Mesenchymal stem cell (in vitro differentiated cells and primary cell): ENCODE data around the gene MRPL24.

Experiments
- DNase-seq: peaks from one replicate; pipeline ENCODE4 v3.0.0-alpha.2; 2013
- H2AFZ ChIP-seq: one replicate; pipeline ENCODE4 v1.6.1; 2013; ENCODE audit warnings: low read depth, mild to moderate bottlenecking, control low read depth, inconsistent platforms, low read length, moderate library complexity
- H2AK5ac ChIP-seq: 2 replicates; pipeline ENCODE4 v1.6.1; 2013; ENCODE audit warnings: low read length, moderate library complexity, mild to moderate bottlenecking, inconsistent platforms; ENCODE audit not compliant: severe bottlenecking
- H2BK120ac ChIP-seq: one replicate; pipeline ENCODE4 v1.6.1; 2013; ENCODE audit warnings: low read depth, mild to moderate bottlenecking, inconsistent platforms, low read length, moderate library complexity
- H2BK12ac ChIP-seq, 2 experiments: one replicate each; pipeline ENCODE4 v1.6.1; 2013; ENCODE audit warnings: inconsistent platforms in 2 of 2, low read length in 2 of 2, mild to moderate bottlenecking in 2 of 2, moderate library complexity in 2 of 2, control low read depth in 1 of 2
- H2BK15ac ChIP-seq: one replicate; pipeline ENCODE4 v1.6.1; 2013; ENCODE audit warnings: mild to moderate bottlenecking, low read depth, inconsistent platforms; ENCODE audit not compliant: poor library complexity, severe bottlenecking
- H2BK5ac ChIP-seq: 2 replicates; pipeline ENCODE4 v1.6.1; 2013; ENCODE audit warnings: low read depth, mild to moderate bottlenecking, low read length, control low read depth, inconsistent platforms; ENCODE audit not compliant: poor library complexity, severe bottlenecking
- H3K14ac ChIP-seq, 2 experiments: one replicate each; pipeline ENCODE4 v1.6.1; 2013; ENCODE audit warnings: inconsistent platforms in 2 of 2, low read length in 2 of 2, control low read depth in 1 of 2, mild to moderate bottlenecking in 1 of 2, moderate library complexity in 1 of 2
- H3K18ac ChIP-seq, 2 experiments: one replicate each; pipeline ENCODE4 v1.6.1; 2013; ENCODE audit warnings: inconsistent platforms in 2 of 2, low read length in 2 of 2, control low read depth in 1 of 2, low read depth in 1 of 2, mild to moderate bottlenecking in 1 of 2
- H3K23ac ChIP-seq, 2 experiments: one replicate each; pipeline ENCODE4 v1.6.1; 2013; ENCODE audit warnings: inconsistent platforms in 2 of 2, low read length in 2 of 2, mild to moderate bottlenecking in 2 of 2, moderate library complexity in 2 of 2, control low read depth in 1 of 2
- H3K27ac ChIP-seq: 2 replicates; pipeline ENCODE4 v1.5.1; 2013; ENCODE audit warnings: mild to moderate bottlenecking, moderate library complexity, low read length, control low read depth, inconsistent platforms; ENCODE audit not compliant: poor library complexity, severe bottlenecking
- H3K27me3 ChIP-seq, 2 experiments: 2 replicates each; pipeline versions ENCODE4 v1.6.1 to v1.7.0; 2013; ENCODE audit warnings: low read length in 2 of 2, mild to moderate bottlenecking in 2 of 2, moderate library complexity in 2 of 2, control low read depth in 1 of 2, inconsistent platforms in 1 of 2; ENCODE audit not compliant: control insufficient read depth in 1 of 2, insufficient read depth in 1 of 2
- H3K36me3 ChIP-seq, 2 experiments: 2 replicates each; pipeline versions ENCODE4 v1.6.1 to v1.7.0; 2013; ENCODE audit warnings: low read length in 2 of 2, control low read depth in 1 of 2, inconsistent platforms in 1 of 2, low read depth in 1 of 2, mild to moderate bottlenecking in 1 of 2; ENCODE audit not compliant: insufficient read depth in 2 of 2, control insufficient read depth in 1 of 2
- H3K4ac ChIP-seq, 2 experiments: one replicate each; pipeline ENCODE4 v1.6.1; 2013; ENCODE audit warnings: inconsistent platforms in 2 of 2, low read length in 2 of 2, mild to moderate bottlenecking in 2 of 2, moderate library complexity in 2 of 2, control low read depth in 1 of 2, low read depth in 1 of 2
- H3K4me1 ChIP-seq: 2 replicates; pipeline ENCODE4 v1.6.1; 2013; ENCODE audit warnings: low read depth, low read length, control low read depth; ENCODE audit not compliant: control insufficient read depth, insufficient read depth
- H3K4me2 ChIP-seq: 2 replicates; pipeline ENCODE4 v1.6.1; 2013; ENCODE audit warnings: low read length, mild to moderate bottlenecking, inconsistent platforms; ENCODE audit not compliant: poor library complexity, severe bottlenecking
- H3K4me3 ChIP-seq, 2 experiments: 2 replicates each; pipeline versions ENCODE4 v1.5.1 to v1.7.0; 2013; ENCODE audit warnings: low read length in 2 of 2, mild to moderate bottlenecking in 2 of 2, control low read depth in 1 of 2, low read depth in 1 of 2; ENCODE audit not compliant: insufficient read depth in 1 of 2
- H3K79me1 ChIP-seq: replicated peaks from 2 replicates; pipeline ENCODE4 v1.6.1; 2013; ENCODE audit warnings: mild to moderate bottlenecking, control low read depth, low read length, inconsistent platforms; ENCODE audit not compliant: poor library complexity, severe bottlenecking
- H3K9ac ChIP-seq: 2 replicates; pipeline ENCODE4 v1.7.0; 2013; ENCODE audit warnings: mild to moderate bottlenecking, low read length, moderate library complexity
- H3K9me3 ChIP-seq: 2 replicates; pipeline ENCODE4 v1.7.0; 2013; ENCODE audit warnings: mild to moderate bottlenecking, low read length; ENCODE audit not compliant: control insufficient read depth
- H4K8ac ChIP-seq: one replicate; pipeline ENCODE4 v1.6.1; 2013; ENCODE audit warnings: inconsistent platforms, mild to moderate bottlenecking, low read length, moderate library complexity
- H4K91ac ChIP-seq: one replicate; pipeline ENCODE4 v1.6.1; 2013; ENCODE audit warnings: mild to moderate bottlenecking, low read length, inconsistent platforms
- WGBS: methylation state at CpG from one replicate; pipeline ENCODE4 v1.1.7; 2013; ENCODE audit warnings: mixed read lengths; 5-methylcytosine and 5-hydroxymethylcytosine counted together

Gene MRPL24

GRCh38 chr1:156694690-156694962 lies 46.3 kb downstream of the MRPL24 start:
- Histone ChIP-seq H3K4me3 (no peak overlapping the region), H3K4ac (no peak overlapping the region), H3K14ac (no peak overlapping the region), H3K23ac (no peak overlapping the region), H4K8ac (peak overlapping the region; percentile 12), H4K91ac (peak overlapping the region; percentile 55), H3K36me3 (peaks cover 6 to 19% of the 10 kb centered on the region in 2 experiments), H3K27me3 (peaks cover 0 to 45% of the 10 kb centered on the region in 2 experiments), H2BK15ac (no peak overlapping the region), H3K79me1 (no peaks in the 10 kb centered on the region), H3K9ac (peak overlapping the region; percentile 18), H2AFZ (no peak overlapping the region), H3K4me2 (no peak overlapping the region), H3K27ac (no peak overlapping the region), H3K9me3 (no peaks in the 10 kb centered on the region), H2BK120ac (no peak overlapping the region), H2BK5ac (no peak overlapping the region), H2AK5ac (no peak overlapping the region), H2BK12ac (no peak overlapping the region), H3K18ac (peak overlapping the region in 1 of 2 experiments; percentile 52), H3K4me1 (peaks cover 45% of the 10 kb centered on the region)
- no peak for DNase-seq
- WGBS: 88% methylated on average over 5 of the region's 5 CpGs

DNA sequence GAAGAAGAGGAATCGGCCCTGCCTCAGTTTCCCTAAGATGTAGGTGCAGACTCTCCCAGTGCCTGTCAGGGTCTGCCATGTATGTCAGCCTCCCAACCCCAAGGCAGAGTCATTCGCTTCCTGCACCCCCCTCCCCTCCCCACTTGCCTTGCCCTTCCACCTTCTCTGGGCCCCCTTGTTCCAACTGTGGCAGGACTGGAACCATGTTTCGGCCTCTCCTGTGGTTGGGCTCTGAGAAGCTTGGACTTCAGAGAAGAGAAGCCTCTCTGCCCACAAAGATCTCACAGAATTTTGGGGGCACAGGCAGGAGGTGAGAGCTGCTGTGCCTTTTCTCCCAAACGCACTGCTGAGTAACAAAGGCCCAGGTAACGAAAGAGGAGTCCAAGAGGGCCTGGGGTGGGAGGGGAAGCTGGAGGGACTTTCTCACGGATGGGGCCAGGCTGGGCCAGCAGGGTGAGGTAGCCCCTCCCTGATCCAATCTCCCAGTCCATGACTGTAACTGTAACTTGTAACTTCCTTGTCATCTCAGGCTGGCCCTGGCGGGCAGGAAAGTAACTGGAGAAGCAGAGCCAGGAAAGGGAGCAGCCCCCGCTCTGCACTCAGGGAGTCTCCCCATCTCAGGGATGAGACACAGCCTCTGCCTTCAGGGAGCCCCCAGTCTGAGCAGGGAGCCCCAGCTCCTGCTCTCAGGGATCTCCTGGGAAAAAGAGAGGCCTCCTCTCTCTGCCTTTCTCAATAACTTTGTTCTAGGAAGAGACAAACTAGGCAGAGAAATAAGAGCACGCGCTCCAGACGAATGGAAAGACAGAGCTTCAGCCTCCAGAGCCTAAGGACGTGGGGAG lies 46.8 kb downstream of the MRPL24 start:
- Histone ChIP-seq H2AK5ac (no peak overlapping the region), H3K27me3 (peaks cover 0 to 43% of the 10 kb centered on the region in 2 experiments), H3K4me3 (no peak overlapping the region), H4K91ac (peak overlapping the region; percentile 69), H3K4me2 (no peak overlapping the region), H2BK120ac (peak overlapping the region; percentile 11), H3K18ac (peak overlapping the region; percentile 18 to 52), H3K36me3 (peaks cover 2 to 13% of the 10 kb centered on the region in 2 experiments), H3K14ac (no peak overlapping the region), H2BK5ac (no peak overlapping the region), H3K4ac (peak overlapping the region in 1 of 2 experiments; percentile 30), H4K8ac (peak overlapping the region; percentile 94), H3K23ac (no peak overlapping the region), H3K4me1 (peaks cover 48% of the 10 kb centered on the region), H2AFZ (no peak overlapping the region), H2BK12ac (peak overlapping the region; percentile 46 to 49), H3K9me3 (no peaks in the 10 kb centered on the region), H3K27ac (no peak overlapping the region), H3K9ac (peak overlapping the region; percentile 18), H2BK15ac (peak overlapping the region; percentile 13), H3K79me1 (no peaks in the 10 kb centered on the region)
- 48% methylated on average over 12 of the region's 12 CpGs for WGBS
- DNase-seq: no peak

DNA sequence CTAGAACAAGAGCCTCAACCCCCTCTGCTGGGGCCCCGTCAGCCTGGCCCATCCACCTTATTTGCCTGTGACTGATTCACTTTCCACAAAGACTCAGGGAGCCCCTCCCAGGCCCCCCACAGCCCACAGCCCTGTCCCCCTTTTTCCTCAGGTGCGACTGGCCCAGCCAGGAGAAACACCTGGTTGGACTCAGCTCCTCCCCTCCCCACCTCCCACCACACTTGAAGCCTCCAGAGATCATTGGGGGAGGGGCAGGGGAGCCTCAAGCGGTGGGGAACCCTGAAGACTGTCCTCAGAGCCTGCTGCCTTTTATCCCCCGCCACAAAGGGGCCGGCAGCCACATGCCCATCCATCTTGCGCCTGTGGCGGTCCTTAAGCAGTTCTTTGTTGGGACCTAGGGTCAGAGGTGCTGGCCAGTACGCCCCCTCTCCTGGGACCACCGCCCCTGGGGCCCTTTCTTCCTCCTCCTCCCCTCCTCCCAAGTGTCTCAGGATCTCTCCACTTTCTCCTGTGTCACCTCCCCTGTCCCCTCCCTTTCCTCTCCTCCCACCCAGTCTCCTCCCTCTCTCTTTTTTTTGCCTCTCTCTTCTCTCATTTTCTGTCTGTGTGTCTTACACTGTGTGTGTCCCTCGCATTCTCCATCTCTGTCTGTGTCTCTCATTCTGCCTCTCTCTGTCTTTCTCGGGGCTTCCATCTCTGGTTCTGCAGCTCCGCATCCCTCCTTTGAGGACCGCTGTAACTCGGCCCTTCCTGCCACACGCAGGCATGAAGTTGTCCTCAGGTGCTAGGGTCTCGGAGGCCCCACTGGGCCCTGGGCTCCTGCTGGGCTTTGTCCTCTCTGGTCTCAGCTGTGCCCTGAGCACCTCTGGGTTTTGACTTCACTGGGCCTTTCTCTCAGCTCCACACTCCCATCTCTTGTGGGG lies 47.7 kb downstream of the MRPL24 start:
- Histone ChIP-seq H3K9me3 (no peaks in the 10 kb centered on the region), H3K4me1 (peaks cover 48% of the 10 kb centered on the region), H3K14ac (no peak overlapping the region), H3K4me3 (no peak overlapping the region), H3K27me3 (peaks cover 0 to 42% of the 10 kb centered on the region in 2 experiments), H2BK15ac (peak overlapping the region; percentile 9), H3K36me3 (peaks cover 0 to 4% of the 10 kb centered on the region in 2 experiments), H3K27ac (no peak overlapping the region), H4K91ac (peak overlapping the region; percentile 37), H2BK5ac (no peak overlapping the region), H2AK5ac (no peak overlapping the region), H3K4ac (peak overlapping the region in 1 of 2 experiments; percentile 32), H4K8ac (peak overlapping the region; percentile 94), H3K23ac (no peak overlapping the region), H2BK120ac (peak overlapping the region; percentile 11), H3K79me1 (no peaks in the 10 kb centered on the region), H2AFZ (no peak overlapping the region), H3K4me2 (peak overlapping the region; percentile 30), H3K18ac (peak overlapping the region; percentile 37 to 61), H2BK12ac (peak overlapping the region; percentile 29 to 46), H3K9ac (no peak overlapping the region)
- whole genome bisulfite sequencing: 29% methylated on average over 16 of the region's 16 CpGs
- DNase-seq: no peak

DNA sequence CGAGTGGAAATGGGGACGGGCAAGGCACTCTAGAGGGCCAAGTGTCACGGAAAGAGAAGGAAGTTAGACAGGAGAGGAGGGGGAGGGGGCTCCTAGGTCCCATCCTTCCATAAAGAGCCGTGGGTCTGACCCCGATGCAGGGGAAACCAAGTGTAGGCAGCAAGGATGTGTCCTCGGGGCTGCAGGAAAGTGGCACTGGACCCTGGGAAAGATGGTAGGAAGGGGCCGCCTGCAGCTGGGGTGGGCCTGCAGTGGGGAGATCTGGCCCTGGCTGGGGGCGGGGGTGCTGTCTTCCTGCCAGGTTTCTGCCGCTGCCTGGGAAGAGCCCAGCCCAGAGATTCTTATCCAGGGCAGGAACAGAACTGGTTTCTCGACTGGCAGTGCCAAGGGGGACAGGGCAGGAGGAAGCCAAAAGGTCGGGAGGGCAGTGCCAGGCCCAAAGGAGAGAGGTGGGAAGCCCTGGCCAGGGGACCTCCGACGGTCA lies 48.4 kb downstream of the MRPL24 start:
- Histone ChIP-seq H3K36me3 (no peaks in the 10 kb centered on the region), H4K8ac (peak overlapping the region; percentile 55), H3K4me2 (no peak overlapping the region), H3K4ac (peak overlapping the region in 1 of 2 experiments; percentile 32), H3K27me3 (peaks cover 0 to 42% of the 10 kb centered on the region in 2 experiments), H3K9me3 (no peaks in the 10 kb centered on the region), H3K4me1 (peaks cover 46% of the 10 kb centered on the region), H2AFZ (no peak overlapping the region), H3K9ac (peak overlapping the region; percentile 22), H3K18ac (peak overlapping the region in 1 of 2 experiments; percentile 28), H3K27ac (no peak overlapping the region), H4K91ac (peak overlapping the region; percentile 1), H2AK5ac (no peak overlapping the region), H3K23ac (no peak overlapping the region), H3K4me3 (no peak overlapping the region), H3K79me1 (no peaks in the 10 kb centered on the region), H3K14ac (no peak overlapping the region), H2BK5ac (no peak overlapping the region), H2BK12ac (peak overlapping the region; percentile 29 to 41), H2BK15ac (no peak overlapping the region), H2BK120ac (no peak overlapping the region)
- 5% methylated on average over 11 of the region's 13 CpGs for WGBS
- no peak for DNase-seq
